Activated CD4-positive, alpha-beta T cell treated with anti-CD3 and anti-CD28 coated beads, Interleukin-2, Interleukin-6, amounts not matched to agents 100 ng/mL and 50 ng/mL, durations not matched to agents 16 hours and 8 hours (primary cell): Measurements from ENCODE around the gene FAM234B.
"Not testable (repeated sequence)": the region's sequence is repeated elsewhere in the genome, so short reads cannot be mapped to it uniquely, and the experiment has no call there.

Experiments used
- DNase-seq: peaks from one replicate; pipeline ENCODE4 v3.0.0-alpha.2; 2020

FAM234B gene

DNA sequence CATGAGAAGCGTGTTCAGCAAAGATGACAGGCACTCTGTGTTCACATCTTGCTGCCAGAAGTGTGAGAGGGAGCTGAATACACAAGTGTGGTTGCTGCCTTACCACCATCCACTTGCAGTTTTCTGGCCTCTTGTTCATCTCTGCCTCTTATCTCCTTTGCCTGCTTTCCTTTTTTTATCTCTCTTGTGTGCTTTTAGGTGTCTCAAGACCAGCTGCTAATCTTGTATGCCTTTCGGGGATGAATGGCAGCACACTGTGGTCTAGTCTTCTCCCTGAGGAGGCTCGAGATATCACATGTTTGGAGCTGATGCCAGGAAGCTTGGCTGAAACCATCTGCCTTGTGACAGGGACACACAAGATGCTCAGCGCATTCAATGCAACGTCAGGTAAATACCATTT, 17.2 kb downstream of the FAM234B start:
- DNase-seq, result no peak

DNA sequence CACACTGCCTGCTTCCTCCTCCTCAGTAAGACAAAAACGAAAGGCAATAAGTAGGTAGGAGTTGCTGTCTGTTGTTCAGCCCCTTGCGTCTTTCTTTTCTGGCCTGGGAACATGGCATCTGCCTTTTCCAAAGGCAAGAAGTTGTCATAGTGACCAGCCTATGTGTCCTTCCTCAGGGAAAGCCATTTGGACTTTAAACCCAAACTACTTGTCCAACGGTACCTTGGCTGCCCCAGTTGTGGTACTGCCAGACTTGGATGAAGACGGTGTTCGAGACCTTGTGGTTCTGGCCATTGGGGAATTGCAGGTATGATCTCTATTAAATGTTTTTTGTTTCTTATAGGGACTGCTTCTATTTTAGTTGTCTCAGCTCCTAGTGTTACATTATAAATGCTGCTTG, 18.5 kb downstream of the FAM234B start:
- DNase-seq, result no peak

DNA sequence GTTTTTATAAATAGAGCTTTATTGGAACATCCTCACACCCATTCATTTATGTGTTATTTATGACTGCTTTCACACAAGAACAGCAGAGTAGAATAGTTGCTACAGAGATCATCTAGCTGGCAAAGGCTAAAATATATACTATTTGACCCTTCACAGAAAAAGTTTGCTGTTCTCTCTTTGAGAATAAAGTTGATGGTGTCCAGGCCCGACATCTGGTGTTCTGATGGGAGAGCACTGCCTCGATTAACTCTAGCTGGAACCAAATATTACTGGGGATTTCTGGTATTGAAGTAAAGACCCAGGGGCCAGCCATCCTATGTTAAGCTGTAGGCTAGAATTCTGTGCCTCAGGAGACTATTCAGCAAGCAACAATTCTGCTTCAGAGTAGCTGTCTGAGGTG, 21.8 kb downstream of the FAM234B start:
- no peak for DNase-seq

DNA sequence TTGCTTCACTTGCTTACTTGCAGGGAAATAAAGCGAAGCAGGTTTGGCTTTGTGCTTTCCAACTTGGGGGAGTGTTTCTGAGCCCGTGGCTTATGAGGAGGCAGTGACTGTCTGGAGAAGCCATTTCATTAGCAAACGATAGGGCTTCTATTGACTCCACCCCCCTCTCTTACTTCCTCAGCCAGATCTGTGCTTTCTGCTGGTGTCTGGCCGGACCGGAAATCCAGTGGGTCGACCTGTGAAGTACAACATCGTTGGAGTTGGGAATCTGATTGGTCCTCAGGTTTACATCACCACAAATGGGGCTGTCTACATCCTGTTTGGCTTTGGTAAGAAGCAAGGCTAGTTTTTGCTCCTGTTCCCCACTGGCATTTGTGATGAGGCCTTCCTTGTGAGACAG, 22.3 kb downstream of the FAM234B start:
- DNase-seq, result no peak

DNA sequence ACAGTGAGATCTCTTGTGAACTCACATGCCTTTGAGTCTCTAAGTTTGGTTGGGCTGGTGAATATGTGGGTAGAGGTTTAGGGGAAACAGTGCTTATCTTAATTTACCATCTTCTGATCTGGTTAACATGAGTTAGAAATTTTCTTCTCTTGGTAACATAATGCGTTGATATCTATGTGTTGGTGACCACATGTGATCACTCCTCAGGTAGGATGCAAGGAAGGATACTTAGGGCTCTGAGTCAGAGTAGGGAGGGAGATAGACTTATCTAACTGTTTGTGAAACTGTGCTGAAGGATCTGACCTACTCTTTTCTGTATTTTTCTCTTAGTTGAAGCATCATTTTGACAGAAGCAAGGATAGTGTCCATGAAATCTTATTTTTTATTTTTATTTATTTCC, 23.1 kb downstream of the FAM234B start:
- DNase-seq, result peak; percentile 13

DNA sequence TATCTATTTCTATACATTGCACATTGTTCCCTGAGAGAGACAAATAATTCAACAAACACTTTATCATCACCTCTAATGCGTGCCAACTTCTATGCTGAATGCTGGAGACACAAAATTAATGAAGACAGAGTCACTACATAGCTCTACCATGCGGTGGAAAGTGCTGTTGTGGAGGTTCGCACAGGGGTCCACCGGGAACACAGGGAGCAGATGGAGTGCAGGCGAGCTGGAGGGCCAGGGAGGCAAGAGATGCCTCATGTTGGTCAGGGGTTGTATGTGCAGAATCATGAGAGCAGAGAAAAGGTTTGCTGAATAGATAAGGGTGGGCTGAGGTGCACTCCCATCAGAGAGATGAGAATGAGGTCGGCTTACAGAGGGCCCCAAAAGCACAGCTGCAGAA, 25.2 kb downstream of the FAM234B start:
- no peak for DNase-seq

DNA sequence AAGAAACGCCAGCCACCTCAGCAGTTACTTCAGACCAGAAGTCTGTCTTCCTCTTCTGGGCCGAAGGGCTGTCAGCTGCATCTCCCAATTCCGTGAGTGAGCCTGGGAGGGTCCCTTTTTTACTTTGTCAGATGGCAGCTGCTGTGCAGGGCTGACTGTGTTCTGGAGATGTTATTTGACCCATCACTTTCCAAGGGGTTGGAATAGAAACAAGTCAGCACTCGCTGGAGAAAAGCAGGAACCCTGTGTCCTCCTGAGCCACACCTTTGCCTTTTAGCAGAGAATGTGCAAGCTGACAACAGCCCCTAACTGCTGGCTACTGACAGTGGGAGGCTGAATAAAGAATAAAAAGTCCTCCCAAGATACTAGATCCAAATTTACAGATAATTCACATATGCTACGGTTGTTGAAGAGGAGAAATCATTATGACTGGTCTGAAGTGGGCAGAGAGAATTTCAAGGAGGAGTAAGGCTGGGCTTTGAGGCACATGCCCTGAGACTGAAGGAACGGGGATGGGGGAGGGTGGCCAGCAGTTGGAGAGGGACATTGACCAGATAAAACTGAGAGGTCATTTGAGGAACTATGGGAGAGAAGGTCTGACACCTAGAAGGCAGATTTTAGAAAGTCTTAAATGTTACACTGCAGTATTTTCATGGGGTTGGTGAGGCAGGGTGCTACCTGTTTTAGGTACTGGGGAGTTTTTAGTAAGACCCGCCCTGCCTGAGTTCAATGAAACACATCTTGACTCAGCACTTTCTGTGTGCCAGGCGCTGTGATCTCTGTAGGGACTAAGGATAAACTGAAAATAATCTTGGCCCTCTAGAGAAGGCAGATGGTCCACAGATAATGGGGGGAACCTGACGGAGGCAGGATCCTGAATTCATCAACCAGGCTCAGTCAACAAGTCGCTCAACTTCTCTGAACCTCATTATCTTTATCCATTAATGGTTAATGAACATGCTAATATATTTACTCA, 27.4 kb downstream of the FAM234B start:
- DNase-seq, result no peak

DNA sequence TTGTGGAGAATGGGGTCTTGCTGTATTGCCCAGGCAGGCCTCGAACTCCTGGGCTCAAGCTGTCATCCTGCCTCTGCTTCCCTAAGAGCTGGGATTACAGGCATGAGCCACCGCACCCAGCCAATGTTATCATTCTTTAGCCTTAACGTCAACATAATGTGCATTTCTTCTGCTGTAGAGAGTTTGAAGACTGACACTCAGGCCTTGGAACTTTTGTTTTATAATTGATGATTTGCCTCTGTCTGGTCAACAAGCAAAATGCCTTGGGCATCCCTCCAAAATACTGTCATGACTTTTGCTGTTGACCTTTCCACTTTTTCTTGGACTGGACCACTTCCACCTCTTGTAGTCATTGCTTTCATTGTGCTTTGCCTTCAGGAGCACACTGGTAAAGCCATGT, 29.0 kb downstream of the FAM234B start:
- no peak for DNase-seq

DNA sequence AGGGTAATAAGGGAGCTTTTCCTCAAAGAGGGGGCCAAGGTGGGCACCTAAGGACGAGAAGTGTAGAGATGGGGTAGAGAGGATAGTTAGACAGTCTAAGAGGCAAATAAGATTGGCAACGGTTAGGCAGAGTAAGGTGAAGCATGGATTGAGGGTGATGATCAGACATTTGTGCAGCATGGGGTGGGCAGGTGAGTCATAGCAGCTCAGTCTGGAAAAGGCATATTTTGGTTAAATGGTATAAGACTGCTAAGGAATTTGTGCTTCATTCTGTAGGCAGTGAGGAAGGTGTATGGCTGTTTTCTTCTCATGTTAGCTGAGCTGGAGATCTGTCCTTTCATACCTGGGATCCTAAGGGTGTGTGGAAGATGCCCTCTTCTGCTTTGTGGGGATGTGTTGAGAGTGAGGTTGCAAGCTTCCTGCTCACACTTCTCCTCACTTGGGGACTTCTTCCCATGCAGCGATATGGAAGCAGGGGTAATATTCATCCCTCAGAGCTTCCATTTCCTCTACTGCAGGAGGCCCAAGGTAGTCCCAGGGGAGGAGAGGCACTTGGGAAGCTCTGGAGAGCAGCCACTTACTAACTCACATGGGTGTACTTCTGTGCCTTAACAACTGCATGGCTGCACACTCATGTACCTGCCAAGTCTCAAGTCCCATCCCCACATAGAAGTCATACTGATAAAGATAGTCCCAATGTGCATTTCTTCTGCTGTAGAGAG, 30.4 kb downstream of the FAM234B start:
- no peak for DNase-seq

DNA sequence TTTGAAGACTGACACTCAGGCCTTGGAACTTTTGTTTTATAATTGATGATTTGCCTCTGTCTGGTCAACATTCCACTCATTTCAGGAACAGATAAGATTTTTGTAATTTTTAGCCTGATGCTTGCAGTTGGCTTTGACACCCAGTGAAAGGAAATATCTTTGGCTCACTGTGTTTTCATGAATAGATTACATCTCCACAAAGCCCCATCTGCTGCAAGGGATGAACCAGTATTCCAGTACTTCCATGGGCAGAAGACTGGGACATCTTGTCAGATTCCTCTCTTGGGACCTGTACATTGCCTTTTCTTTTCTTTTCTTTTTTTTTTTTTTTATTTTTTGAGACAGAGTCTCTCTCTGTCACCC, 30.9 kb downstream of the FAM234B start:
- no peak for DNase-seq

DNA sequence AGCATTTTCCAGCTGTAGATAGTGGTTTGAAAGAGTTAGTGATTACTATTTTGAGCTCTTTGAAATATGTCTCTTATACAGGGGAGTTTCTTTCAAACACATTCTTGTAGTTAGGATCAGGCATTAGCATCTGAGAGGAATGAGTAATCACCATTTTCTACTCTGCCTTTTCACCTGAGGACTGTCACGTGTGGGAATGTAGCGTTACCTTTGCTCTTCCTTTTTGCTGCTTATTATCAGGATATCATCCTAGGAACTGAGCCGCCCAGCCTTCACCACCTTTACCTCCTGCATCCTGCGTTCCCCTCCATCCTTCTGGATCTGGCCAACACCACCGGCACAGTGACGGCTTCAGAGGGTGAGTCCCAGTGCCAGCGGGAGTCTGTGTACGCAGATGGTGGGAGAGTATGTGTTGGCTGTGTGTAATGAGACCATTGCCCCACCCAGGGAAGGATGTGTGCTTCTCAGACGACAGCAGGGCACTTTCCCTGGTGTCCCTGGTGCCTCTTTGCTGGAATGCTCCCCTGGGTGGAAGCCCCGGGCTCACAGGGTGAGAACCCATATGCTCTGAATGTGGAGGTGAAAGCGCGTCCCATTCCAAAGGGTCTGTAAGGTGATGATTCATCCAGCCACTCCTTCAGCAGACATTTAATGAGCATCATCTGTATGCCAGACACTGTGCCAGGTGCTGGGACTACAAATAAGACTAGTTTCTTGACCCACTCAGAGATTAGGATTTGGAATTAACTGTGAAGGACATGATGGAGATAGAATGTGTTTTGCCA, 31.8 kb downstream of the FAM234B start:
- DNase-seq, result no peak

DNA sequence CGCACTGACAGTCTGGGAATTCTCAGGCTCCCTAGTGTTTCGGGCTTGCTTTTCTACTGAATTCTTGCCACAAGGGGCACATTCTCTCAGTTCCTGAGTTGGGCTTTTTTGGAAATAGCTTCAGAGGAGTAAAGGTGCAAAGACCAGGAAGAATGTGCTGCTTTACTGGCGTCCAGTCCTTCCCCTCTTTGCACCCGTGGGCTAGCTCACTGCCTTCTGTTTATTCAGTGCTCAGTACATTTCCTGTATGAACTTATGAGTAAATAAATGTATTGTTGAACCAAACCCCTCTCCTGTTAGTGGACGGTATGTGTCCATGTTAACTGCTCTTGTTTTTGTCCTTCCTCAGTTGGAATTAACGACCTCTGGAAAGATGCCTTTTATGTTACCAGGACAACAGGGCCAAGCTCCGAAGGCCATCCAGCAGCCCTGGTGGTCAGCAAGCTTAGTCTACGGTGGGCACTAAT, 35.3 kb downstream of the FAM234B start:
- DNase-seq, result no peak

DNA sequence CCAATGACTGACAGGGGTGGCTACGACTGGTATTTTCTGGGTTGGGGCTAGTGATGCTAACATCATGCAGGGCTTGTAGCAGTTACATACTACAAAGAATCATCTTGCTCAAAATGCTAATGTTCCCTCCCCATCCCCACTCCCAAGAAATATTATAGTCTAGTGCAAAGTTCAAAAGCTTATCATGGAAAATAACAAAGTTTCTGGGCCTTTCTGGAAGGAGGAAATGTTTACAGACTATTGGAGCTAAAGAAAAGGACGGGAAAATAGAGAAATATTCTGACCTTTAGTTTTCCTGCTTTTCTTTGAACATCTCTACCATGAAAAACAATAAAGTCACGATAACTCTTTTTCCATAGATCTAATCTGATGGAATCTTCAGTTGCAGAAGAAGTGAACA, 36.1 kb downstream of the FAM234B start:
- no peak for DNase-seq

DNA sequence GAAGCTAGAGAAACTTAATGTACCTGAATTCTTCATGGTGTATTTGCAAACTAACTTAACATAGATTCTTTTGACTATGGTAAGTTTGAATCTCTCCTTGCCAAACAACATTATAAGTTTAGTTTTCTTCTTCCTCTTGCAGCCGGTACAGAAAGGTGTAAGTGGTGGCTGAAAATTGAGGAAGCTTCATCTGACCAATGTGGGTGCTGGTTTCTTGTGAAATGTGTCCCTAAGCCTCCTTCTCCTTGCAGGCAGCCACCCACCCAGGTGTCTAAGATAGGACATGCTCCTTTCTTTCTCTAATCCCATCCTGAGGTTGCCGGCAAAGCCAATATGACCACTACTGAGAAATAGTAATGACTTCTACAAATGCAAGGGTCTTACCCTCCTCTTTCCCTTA, 38.7 kb downstream of the FAM234B start:
- no peak for DNase-seq

DNA sequence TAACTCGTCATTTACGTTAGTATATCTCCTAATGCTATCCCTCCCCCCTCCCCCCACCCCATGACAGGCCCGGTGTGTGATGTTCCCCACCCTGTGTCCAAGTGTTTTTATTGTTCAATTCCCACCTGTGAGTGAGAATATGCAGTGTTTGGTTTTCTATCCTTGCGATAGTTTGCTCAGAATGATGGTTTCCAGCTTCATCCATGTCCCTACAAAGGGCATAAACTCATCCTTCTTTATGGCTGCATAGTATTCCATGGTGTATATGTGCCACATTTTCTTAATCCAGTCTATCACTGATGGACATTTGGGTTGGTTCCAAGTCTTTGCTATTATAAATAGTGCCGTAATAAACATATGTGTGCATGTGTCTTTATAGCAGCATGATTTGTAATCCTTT, 39.5 kb downstream of the FAM234B start:
- DNase-seq, result not testable (repeated sequence)

DNA sequence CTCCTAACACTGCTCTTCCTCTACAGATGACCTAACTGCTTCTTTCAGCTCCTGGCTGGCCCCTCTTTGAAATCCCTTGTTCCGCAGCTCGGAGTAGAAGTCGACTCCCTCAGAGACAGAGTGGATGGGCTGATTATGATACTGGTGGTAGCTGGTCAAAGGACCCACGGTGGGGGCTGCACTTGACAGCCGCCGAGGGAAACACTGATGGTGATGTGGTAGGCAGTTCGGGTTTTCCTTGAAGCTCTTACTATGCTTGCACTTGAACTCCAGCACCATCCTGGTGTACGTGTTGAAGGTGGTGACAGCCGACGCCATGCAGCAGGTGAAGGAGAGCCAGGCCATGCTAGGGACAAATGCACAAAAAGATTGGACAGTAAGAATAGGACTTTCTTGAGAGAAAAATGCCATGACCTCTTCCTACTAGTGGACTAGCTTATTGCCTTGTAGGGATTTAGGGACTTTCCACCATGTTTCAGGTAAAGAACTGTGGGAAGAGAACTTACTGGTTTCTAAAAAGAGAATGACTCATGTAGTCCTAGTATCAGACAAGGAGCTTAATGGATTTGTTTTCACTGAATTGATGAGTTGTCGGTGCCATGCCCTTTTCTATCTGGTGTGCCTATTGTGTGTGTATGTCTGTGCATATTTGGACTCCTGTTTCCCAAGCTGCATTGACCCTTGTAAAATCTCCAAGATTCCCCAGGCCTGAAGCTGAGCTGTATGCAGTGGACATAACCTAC, 40.9 kb downstream of the FAM234B start:
- no peak for DNase-seq

DNA sequence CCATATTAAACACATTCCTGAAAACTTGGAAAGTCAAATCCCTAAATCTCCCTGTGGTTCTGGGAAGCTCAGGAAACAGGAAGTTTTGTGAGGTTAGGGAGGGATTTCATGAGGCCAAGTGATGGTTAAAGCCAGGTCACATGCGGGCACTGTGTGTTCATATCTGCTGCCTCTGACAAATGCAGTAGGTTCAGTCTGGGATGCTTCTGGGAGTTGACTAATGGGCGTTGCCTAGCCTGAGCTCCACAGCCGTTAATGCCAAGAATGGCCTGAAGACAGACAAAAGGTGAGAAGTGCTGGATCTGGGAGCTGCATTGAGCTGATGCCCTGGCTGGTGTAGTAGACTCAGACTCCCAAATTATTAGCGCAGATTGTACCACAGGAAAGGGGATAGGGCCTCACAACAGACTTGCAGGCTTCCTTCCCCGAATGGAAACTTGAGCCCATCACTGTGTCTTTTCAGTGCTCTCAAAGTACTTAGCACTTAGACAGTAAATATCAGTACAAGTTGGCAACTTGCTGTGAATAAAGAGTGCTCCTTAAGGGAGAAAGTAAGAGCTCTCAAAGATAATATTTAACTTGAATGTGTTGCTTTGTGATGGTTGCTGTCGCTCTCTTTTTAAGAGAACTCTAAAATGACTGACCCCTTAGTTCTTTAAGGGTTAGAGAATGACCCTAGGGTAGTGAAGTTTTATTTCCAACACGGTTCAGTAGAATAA, 41.9 kb downstream of the FAM234B start:
- no peak for DNase-seq

DNA sequence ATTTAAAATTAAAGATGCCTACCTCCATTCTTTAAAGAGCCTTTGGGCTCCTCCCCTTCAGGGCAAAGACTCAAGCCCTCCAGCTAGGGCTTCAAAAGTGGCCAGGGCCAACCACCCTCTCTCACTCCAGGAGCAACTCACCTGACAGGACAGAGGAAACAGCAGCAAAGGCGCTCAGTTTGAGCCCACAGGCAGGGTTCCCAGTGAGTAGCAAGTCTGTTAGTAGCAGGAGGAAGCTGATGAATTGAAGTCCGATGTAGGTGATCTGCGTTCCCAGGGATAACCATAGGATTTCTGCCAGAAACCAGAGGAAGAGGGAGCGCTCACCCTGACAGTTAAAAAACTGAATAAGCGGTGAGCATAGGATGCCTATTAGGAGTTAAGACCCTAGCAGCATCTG, 43.6 kb downstream of the FAM234B start:
- DNase-seq, result no peak

DNA sequence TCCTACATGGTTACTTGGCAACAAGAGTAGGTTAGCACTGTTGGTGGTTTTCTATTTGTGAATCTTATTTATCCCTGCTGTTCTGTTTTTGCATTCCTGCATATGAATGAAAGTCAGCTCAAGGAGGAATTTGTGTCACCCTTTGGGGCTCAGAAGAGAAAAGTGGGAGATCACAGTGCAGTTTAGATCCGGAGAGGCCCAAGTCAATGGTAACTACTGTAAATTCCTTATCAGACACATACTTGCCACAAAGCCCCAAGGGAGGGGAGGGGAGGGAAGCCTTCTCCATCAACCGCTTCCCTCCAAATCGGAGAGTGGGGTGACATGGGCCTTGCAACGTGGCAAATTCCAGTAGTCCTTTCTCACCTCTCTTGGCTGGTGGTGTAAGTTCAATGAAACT, 44.3 kb downstream of the FAM234B start:
- DNase-seq, result no peak

DNA sequence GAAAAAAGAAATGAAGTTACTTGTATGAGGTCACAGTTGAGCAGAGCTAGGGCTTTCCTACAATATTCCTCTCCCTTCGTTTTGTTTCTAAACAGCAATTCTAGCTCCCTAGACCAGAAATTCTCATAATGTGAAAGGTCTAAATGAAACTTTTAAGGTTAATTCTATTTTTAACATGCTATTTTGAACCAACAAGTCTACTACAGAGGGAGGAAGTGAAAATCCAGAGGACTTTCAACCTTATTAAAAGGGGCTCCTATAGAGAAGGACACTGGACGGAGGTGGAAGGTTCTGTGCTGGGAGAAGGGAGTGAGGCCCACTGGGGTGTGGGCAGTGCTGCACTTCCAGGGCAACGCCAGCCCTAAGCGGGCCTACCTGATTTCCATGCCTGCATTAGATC, 45.9 kb downstream of the FAM234B start:
- DNase-seq, result no peak

DNA sequence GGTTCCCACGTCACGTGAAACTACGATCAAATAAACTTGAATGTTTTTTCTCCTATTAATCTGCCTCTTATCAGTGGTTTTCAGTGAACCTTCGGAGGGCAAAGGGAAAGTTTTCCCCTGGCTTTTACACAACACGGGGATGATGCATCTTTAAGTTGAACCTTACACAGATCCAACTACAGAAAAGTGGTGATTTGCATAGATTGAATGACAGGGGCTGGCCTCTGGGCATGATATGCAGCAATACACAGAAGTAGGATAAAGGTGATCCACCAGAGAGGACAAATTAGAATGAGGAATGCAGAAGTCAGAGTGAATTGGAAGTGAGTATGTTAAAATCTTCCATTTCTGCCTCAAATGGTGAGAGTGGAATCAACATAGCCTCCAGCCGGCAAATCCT, 47.7 kb downstream of the FAM234B start:
- no peak for DNase-seq
